Smooth muscle cell (in vitro differentiated cells): ENCODE results near the gene SYTL2. TPM values are rescaled to one million over a fixed set of nuclear protein-coding genes. Genes with fewer than 3 reads are reported as not detected.
A peak's percentile ranks its signal among the peaks of the same experiment; 100 is the strongest.
"Not testable (repeated sequence)": the region's sequence is repeated elsewhere in the genome, so short reads cannot be mapped to it uniquely, and the experiment has no call there.

Source experiments
- DNase-seq: peaks from one replicate; lab custom pipeline; 2025; ENCODE audit not compliant: unreplicated experiment; lab: John Stamatoyannopoulos, UW
- H2AFZ ChIP-seq: fragments of 200-600 bp; sonication (generic); 2 replicates; pipeline ENCODE4 v1.6.0; 2016; ENCODE audit warnings: antibody characterized with exemption, low read depth, mild to moderate bottlenecking
- H3F3A ChIP-seq: fragments of 200-600 bp; sonication (generic); 2 replicates; pipeline ENCODE4 v1.6.0; 2017; ENCODE audit warnings: antibody characterized with exemption, low read depth
- H3K27ac ChIP-seq: fragments of 200-600 bp; sonication (generic); 2 replicates; pipeline ENCODE4 v1.5.1; 2016; ENCODE audit warnings: low read depth, mild to moderate bottlenecking
- H3K27me3 ChIP-seq: fragments of 200-600 bp; sonication (generic); 2 replicates; pipeline ENCODE4 v1.6.1; 2016; ENCODE audit warnings: low read depth, mild to moderate bottlenecking
- H3K36me3 ChIP-seq: fragments of 200-600 bp; sonication (generic); 2 replicates; pipeline ENCODE4 v1.5.1; 2016; ENCODE audit warnings: low read depth
- H3K4me1 ChIP-seq: fragments of 200-600 bp; sonication (generic); 2 replicates; pipeline ENCODE4 v1.5.1; 2016; ENCODE audit warnings: low read depth
- H3K4me2 ChIP-seq: fragments of 200-600 bp; sonication (generic); 2 replicates; pipeline ENCODE4 v1.6.0; 2016; ENCODE audit warnings: mild to moderate bottlenecking
- H3K4me3 ChIP-seq: fragments of 200-600 bp; sonication (generic); 2 replicates; pipeline ENCODE4 v1.5.1; 2016; ENCODE audit warnings: mild to moderate bottlenecking
- H3K79me2 ChIP-seq: fragments of 200-600 bp; sonication (generic); 2 replicates; pipeline ENCODE4 v1.6.0; 2016; ENCODE audit warnings: low read depth, mild to moderate bottlenecking
- H3K9ac ChIP-seq: fragments of 200-600 bp; sonication (generic); 2 replicates; pipeline ENCODE4 v1.6.0; 2016; ENCODE audit warnings: low read depth
- H3K9me3 ChIP-seq: fragments of 200-600 bp; sonication (generic); replicated peaks from 2 replicates; pipeline ENCODE4 v1.5.1; 2016; ENCODE audit warnings: low read depth
- H4K20me1 ChIP-seq: fragments of 200-600 bp; sonication (generic); 2 replicates; pipeline ENCODE4 v1.6.0; 2016; ENCODE audit warnings: low read depth
- WGBS: methylation state at CpG from one replicate; pipeline ENCODE4 v1.1.7; 2016; ENCODE audit warnings: low lambda C conversion rate; 5-methylcytosine and 5-hydroxymethylcytosine counted together
- polyA plus RNA-seq: library from polyadenylated mRNA; unstranded; fragments of >200 nt; fragmentation: Nextera tagmentation; extraction: Ambion mirVana; gene quantifications from 2 replicates; pipeline ENCODE4 v1.2.1, GENCODE V29; 2016
- total RNA-seq: library from RNA; depleted of rRNA; stranded (reverse); fragments of >200 nt; gene quantifications from 2 replicates; pipeline ENCODE4 v1.2.3, GENCODE V29; 2014
- TF ChIP-seq, protein P1 (sequence below): fragments of 200-600 bp; sonication (generic); IDR thresholded peaks from 2 replicates; pipeline ENCODE4 v1.5.1; 2017; ENCODE audit warnings: borderline replicate concordance, mild to moderate bottlenecking, antibody characterized with exemption; ENCODE audit not compliant: insufficient read depth, poor library complexity, severe bottlenecking

The SYTL2 gene
- total and polyA plus RNA-seq, 2 experiments from 2014 or later: 10.4 to 50.7 TPM

DNA sequence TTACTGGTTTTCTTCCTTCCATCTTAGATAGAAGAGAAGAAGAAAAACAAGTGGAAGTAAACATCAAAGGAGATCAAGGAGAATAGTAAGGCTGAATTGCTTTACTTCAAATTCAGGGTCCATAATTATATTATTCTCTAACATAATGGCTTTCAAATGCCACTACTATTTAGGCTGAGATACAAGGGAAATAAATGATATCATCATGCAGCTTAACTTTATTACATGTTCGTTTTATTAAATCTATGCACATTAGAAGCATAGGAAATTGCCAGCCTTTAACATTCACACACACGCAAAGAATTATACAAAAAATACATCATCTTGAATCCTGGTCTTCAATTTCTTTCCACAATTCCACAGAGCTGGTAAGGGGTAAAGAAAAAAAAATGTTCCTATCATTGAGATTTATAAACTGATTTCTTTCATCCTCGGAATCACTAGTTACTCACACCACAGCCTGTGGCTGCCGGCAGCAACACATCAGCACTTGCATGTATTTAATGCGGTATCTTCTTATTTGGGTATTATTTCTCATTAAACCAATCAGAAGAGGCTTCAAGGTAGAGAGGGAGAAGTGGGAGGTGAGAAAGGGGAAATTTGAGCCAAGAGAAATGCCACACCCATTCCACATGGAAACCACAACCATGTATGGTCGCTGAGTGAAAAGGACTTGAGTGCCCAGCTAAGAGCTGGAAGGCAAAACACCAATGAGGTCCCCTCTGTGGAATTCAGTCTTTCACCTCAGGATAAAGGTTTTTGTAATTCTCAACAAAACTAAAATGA is 26.3 kb downstream of the SYTL2 start:
- H3K9ac ChIP-seq: no peak overlapping the region
- no peaks in the 10 kb centered on the region for H3K79me2 ChIP-seq
- WGBS: 96% methylated on average over 6 of the region's 6 CpGs
- no peak overlapping the region for H3K4me3 ChIP-seq
- no peaks in the 10 kb centered on the region for H3K27me3 ChIP-seq
- peaks cover 12% of the 10 kb centered on the region for H3K4me1 ChIP-seq
- DNase-seq: no peak
- no peaks in the 10 kb centered on the region for H3F3A ChIP-seq
- H3K4me2 ChIP-seq: no peak overlapping the region
- no peaks in the 10 kb centered on the region for H3K36me3 ChIP-seq
- no peaks in the 10 kb centered on the region for H4K20me1 ChIP-seq
- H3K27ac ChIP-seq: no peak overlapping the region
- H2AFZ ChIP-seq: no peak overlapping the region
- TF ChIP-seq, protein P1, sequence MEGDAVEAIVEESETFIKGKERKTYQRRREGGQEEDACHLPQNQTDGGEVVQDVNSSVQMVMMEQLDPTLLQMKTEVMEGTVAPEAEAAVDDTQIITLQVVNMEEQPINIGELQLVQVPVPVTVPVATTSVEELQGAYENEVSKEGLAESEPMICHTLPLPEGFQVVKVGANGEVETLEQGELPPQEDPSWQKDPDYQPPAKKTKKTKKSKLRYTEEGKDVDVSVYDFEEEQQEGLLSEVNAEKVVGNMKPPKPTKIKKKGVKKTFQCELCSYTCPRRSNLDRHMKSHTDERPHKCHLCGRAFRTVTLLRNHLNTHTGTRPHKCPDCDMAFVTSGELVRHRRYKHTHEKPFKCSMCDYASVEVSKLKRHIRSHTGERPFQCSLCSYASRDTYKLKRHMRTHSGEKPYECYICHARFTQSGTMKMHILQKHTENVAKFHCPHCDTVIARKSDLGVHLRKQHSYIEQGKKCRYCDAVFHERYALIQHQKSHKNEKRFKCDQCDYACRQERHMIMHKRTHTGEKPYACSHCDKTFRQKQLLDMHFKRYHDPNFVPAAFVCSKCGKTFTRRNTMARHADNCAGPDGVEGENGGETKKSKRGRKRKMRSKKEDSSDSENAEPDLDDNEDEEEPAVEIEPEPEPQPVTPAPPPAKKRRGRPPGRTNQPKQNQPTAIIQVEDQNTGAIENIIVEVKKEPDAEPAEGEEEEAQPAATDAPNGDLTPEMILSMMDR: no peak
- no peaks in the 10 kb centered on the region for H3K9me3 ChIP-seq

DNA sequence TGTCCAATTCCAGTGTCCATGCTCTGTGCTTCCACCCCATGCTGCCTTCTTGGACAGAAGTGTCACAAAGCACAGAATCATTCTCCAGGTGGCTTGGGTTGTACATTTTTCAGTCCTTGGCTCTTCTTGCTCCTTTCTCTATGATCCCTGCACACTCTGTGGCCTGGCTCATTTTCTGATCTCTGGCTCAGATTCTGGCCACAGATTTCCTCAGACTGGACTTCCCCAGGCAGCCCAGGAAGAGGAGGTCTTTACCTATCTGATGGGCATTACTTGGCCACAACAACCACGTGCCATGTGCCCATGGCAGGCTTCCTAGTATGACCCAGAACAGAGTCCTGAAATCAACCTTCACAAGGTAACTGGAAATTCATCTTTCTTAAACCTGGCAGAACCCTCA is 27.2 kb downstream of the SYTL2 start:
- Histone ChIP-seq H3K4me2 (no peak overlapping the region), H3K27me3 (no peaks in the 10 kb centered on the region), H3K27ac (no peak overlapping the region), H3K79me2 (no peaks in the 10 kb centered on the region), H3K9ac (no peak overlapping the region), H3K36me3 (no peaks in the 10 kb centered on the region), H3F3A (no peaks in the 10 kb centered on the region), H3K4me3 (no peak overlapping the region), H3K9me3 (no peaks in the 10 kb centered on the region), H4K20me1 (no peaks in the 10 kb centered on the region), H3K4me1 (peaks cover 12% of the 10 kb centered on the region), H2AFZ (no peak overlapping the region)
- TF ChIP-seq, protein P1: no peak
- no peak for DNase-seq
- 84% methylated on average over 1 of the region's 1 CpG for WGBS

DNA sequence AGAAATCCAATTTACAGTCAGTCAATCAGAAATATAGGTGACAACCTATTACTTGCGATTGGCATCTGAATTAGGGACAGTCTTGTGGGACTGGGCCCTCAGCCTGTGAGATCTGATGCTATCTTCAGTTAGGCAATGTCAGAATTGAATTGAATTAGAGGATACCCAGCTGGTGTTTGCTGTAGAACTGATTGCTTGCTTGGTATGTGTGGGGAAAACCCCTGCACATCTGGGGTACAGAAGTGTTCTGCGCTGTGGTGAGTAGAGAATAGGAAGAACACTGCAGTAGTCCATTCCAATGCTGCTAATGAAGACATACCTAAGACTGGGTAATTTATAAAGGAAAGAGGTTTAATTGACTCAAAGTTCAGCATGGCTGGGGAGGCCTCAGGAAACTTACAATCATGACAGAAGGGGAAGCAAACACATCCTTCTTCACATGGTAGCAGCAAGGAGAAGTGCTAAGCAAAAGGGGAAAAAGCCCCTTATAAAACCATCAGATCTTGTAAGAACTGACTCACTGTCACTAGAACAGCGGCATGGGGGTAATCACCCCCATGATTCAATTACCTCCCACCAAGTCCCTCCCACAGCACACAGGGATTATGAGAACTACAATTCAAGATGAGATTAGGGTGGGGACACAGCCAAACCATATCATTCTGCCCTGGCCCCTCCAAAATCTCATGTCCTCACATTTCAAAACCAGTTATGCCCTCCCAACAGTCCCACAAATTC is 30.0 kb downstream of the SYTL2 start:
- not testable (repeated sequence) for H3K79me2 ChIP-seq, H3K27ac ChIP-seq, H3K9ac ChIP-seq, H2AFZ ChIP-seq, H3F3A ChIP-seq, H3K36me3 ChIP-seq, H3K27me3 ChIP-seq, H4K20me1 ChIP-seq, H3K9me3 ChIP-seq, H3K4me2 ChIP-seq, H3K4me3 ChIP-seq, DNase-seq
- 85% methylated on average over 3 of the region's 3 CpGs for WGBS
- peaks cover 12% of the 10 kb centered on the region for H3K4me1 ChIP-seq

DNA sequence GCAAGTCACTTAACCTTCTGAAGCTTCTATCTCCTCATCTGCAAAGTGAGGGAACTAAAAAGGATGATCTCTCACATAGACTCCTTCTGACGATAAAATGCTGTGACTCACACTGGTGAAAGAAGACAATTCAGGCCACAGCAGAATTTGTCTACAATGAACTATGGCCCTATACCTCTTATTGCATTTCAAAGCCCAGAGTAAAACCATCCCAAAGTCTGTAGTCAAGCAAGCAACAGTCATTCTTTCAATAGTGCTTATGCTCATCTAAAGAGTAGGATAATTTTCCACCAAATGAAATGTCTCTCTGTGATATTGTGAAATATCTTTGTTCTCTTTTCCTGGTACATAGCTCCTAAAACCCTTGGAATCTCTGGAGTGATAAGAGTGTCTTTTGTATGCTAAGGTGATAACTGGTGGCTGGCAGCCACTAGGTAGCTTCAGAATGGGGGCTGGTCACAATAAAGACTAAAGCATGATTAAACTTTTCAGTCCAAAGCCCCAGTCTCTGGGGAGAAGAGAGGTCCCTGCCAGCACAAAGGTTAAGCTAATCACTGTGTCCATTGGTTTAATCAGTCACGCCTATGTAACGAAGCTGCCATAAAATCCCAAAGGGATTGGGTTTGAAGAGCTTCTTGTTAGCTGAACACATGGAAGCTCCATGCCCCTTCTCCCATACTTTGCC is 30.8 kb downstream of the SYTL2 start:
- H3K4me1 ChIP-seq: peaks cover 12% of the 10 kb centered on the region
- TF ChIP-seq, protein P1: no peak
- H2AFZ ChIP-seq: no peak overlapping the region
- H3F3A ChIP-seq: no peaks in the 10 kb centered on the region
- H4K20me1 ChIP-seq: no peaks in the 10 kb centered on the region
- no peak for DNase-seq
- no peak overlapping the region for H3K4me2 ChIP-seq
- no peak overlapping the region for H3K9ac ChIP-seq
- H3K4me3 ChIP-seq: no peak overlapping the region
- no peaks in the 10 kb centered on the region for H3K27me3 ChIP-seq
- H3K9me3 ChIP-seq: no peaks in the 10 kb centered on the region
- H3K36me3 ChIP-seq: no peaks in the 10 kb centered on the region
- WGBS: 68% methylated on average over 3 of the region's 3 CpGs
- H3K79me2 ChIP-seq: no peaks in the 10 kb centered on the region
- peak overlapping the region; percentile 9 for H3K27ac ChIP-seq

DNA sequence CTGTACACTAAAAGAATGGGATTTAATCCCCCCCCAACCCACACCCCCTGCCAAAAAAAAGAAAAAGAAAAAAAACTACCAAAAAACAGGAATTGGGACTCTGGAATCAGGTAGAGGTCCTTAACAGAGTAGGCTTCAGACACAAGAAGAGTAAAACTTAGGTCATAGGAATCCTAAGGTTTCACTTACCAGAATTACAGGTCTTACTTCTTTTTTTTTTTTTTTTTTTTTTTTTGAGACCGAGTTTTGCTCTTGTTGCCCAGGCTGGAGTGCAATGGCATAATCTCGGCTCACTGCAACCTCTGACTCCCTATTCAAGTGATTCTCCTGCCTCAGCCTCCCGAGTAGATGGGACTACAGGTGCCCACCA is 33.4 kb downstream of the SYTL2 start:
- Histone ChIP-seq H3K27ac (peak overlapping the region; percentile 6), H3K4me1 (peaks cover 17% of the 10 kb centered on the region)
- H3K9ac ChIP-seq, H2AFZ ChIP-seq, H4K20me1 ChIP-seq, H3K9me3 ChIP-seq, H3K27me3 ChIP-seq, H3F3A ChIP-seq, H3K4me2 ChIP-seq, H3K79me2 ChIP-seq, DNase-seq, H3K4me3 ChIP-seq, H3K36me3 ChIP-seq: not testable (repeated sequence)
- WGBS: 92% methylated on average over 3 of the region's 3 CpGs
